HG03460 (cell line): Measurements from ENCODE around the gene MMRN1.

Source experiments
- ATAC-seq: cut with Tn5 transposase; IDR thresholded peaks from one replicate; pipeline ENCODE4 v1.9.1; 2021; ENCODE audit not compliant: unreplicated experiment

MMRN1 gene, protein sequence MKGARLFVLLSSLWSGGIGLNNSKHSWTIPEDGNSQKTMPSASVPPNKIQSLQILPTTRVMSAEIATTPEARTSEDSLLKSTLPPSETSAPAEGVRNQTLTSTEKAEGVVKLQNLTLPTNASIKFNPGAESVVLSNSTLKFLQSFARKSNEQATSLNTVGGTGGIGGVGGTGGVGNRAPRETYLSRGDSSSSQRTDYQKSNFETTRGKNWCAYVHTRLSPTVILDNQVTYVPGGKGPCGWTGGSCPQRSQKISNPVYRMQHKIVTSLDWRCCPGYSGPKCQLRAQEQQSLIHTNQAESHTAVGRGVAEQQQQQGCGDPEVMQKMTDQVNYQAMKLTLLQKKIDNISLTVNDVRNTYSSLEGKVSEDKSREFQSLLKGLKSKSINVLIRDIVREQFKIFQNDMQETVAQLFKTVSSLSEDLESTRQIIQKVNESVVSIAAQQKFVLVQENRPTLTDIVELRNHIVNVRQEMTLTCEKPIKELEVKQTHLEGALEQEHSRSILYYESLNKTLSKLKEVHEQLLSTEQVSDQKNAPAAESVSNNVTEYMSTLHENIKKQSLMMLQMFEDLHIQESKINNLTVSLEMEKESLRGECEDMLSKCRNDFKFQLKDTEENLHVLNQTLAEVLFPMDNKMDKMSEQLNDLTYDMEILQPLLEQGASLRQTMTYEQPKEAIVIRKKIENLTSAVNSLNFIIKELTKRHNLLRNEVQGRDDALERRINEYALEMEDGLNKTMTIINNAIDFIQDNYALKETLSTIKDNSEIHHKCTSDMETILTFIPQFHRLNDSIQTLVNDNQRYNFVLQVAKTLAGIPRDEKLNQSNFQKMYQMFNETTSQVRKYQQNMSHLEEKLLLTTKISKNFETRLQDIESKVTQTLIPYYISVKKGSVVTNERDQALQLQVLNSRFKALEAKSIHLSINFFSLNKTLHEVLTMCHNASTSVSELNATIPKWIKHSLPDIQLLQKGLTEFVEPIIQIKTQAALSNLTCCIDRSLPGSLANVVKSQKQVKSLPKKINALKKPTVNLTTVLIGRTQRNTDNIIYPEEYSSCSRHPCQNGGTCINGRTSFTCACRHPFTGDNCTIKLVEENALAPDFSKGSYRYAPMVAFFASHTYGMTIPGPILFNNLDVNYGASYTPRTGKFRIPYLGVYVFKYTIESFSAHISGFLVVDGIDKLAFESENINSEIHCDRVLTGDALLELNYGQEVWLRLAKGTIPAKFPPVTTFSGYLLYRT

DNA sequence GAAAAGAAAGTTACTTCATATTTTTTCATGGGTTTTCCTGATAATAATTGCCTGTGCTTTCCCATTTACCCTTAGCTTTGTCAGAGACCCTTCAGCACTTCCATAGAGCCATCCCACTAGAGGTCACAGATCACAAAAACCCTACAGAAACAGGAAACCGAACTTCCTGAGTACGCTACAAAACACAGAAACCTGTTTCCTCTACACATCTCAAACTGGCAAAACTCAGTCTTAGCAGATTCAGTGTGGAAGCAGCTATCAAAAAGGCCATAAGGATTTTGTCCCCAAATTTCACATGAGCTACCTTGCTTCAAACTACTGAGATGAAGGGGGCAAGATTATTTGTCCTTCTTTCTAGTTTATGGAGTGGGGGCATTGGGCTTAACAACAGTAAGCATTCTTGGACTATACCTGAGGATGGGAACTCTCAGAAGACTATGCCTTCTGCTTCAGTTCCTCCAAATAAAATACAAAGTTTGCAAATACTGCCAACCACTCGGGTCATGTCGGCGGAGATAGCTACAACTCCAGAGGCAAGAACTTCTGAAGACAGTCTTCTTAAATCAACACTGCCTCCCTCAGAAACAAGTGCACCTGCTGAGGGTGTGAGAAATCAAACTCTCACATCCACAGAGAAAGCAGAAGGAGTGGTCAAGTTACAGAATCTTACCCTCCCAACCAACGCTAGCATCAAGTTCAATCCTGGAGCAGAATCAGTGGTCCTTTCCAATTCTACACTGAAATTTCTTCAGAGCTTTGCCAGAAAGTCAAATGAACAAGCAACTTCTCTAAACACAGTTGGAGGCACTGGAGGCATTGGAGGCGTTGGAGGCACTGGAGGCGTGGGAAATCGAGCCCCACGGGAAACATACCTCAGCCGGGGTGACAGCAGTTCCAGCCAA is at the start of gene MMRN1:
MMRN1 (plus strand) TSS at position 206 of the 902 bp plus-strand sequence; CDS start at position 324, 118 bp downstream.
- ATAC-seq = peak; percentile 74

DNA sequence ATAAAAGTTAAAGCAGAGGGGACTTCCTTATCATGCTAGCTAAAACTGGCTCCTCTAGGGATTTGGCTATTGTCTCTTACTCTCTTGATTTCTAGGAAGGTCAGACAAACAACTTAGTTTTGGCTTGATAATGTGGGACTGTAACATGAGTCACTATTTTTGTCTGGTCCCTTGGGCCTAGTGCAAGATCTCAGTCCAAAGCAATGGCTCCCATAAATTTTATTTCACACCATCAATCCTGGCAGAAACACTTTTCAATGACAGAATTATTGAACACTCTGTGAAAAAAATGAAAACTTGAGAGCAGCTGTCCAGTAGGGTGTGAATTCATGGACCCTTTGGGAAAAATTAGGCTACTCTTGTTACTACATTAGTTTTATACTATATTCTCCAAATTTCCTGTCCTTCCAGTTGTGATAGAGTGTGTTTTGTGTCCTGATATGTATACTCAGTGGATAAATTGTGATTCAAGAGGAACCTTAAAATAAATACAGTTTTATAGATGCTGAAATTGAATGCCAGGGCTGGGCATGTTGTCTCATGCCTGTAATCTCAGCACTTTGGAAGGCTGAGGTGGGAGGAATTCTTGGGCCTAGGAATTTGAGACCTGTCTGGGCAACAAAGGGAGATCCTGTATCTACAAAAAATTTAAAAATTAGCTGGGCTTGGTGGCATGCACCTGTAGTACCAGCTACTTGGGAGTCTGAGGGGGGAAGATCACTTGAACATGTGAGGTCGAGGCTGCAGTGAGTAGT is 46.9 kb upstream of the MMRN1 start:
- no peak for ATAC-seq

DNA sequence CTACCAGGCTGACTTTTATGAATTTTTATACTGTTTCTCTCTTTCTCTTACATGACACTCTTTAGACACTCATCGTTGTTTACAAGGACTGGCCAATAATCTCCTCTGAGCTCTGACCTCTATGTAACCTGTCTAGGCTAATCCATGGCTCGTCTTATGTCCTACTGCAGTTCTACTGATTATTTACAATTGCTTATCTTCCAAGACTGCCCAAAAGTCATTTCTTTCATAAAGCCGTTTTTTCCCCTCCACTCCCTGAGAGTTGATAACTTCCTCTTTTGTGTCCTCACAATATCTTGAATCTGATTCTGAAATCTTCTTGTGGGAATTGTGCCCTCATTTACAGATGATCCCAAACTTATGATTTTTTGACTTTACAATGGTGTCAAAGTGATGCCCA is 39.4 kb upstream of the MMRN1 start:
- ATAC-seq = no peak

DNA sequence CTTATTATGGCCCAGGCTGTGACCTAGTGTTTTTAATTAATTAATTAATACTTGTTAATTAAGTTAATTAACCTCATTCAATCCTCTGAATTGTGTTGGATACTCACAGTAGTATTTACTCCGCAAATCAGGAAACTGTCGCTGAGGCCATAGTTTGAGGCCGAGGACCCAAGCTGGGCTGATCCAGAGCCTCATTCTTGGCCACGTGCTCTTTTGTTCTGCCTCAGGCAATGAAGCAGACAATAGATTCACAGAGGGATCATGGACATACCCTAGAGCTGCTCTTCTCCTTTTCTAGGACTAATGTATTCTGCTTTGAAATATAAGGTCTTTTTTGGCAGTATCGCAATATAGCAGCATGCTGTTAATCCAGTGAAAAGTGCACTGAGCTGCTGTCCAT is 33.7 kb upstream of the MMRN1 start:
- ATAC-seq = no peak

DNA sequence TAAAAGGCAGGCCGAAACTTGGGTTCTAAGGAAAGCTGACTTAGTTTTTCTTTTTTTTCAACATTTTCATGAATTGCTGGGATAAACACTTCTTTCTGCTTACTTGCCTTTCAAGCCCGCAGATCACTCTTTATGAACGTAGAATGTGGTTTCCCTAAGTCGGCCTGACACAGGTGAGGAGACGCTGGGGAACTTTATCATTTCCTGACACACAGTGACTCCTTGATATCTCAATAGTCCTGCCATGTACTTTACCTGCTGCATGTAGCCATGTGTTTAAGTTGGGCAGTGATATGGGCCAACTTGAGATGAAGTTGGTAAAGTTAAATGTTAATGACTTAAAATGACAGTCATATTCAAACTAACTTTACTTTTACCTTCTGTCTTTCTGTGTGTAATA is 31.1 kb upstream of the MMRN1 start:
- no peak for ATAC-seq

DNA sequence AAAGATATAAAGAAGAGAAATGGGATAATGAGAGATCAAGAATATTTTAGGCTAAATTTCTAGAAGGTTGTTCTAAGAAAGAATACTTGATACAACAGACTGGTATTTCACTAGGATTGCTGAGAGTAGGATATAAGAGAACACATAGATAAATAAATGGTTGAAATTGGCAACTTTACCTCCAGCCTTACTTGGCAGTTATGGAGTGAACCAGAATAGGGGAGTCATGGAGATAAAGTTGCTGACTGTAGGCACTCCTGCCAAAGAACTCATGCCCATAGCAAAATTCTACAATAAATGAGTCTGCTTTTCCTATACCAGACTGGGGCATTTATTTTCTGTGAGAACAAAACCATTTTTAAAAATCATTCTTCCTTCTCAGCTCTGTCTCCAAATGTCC is 26.4 kb upstream of the MMRN1 start:
- no peak for ATAC-seq

DNA sequence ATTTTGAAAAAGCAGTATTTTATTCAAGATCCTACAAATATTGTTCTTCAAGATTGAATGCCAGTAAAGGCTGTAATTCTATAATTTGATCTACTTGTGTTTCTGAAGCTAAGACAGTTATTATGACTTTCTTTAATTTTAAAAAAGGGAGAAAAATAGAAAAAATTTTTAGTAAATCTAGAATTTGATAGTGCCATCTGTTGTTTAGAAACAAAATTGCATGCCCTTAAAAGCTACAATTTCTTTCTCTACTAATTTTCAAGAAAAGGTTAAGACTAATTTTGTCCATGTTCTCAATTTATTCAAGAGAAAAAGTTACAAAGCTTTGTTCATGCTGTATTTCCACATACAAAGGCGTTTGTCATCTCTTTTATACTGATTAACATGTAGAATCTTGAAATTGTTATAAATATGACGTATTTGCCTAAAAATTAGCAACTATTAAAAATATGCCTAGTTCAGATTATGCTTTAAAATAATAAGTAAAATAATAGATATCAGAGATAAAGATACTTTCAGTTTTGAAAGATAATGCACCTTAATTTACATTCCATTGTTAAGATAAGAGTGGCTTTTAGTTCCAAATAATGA is 25.6 kb upstream of the MMRN1 start:
- ATAC-seq = no peak

DNA sequence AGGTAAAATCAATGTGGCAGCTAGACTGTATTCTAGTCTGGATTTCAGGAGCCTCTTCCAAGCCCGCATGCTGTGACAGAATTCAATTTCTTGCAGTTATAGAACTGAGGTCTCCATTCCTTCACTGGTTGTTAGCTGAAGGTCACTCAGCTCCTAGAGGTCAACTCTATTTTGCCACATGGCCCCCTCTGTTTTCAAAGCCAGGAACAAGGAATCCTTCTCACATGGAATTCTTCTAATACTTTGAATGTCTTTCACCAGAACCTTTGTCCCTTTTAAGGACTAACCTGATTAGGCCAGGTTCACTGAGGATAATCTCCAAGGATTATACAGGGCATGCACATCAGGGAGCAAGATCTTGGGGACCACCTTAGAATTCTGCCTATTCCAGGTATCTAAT is 23.4 kb upstream of the MMRN1 start:
- no peak for ATAC-seq

DNA sequence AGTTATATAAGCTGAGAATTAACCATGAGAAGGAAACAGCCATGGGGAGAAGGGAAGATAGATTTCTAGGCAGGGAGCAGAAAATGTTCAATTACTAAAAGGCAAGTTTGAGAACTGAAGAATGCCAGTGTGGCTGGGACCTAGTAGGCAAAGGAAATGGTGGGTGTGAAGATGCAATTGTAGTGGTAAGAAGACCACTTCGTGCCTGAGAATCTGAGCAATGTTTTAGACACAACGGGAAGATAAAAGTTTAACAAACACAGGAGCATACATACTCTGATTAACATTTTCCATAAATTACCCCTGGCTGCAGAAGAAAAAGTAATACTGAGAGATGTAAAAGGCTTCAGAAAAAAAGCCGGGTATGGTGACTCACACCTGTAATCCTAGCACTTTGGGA is 18.1 kb upstream of the MMRN1 start:
- ATAC-seq = no peak

DNA sequence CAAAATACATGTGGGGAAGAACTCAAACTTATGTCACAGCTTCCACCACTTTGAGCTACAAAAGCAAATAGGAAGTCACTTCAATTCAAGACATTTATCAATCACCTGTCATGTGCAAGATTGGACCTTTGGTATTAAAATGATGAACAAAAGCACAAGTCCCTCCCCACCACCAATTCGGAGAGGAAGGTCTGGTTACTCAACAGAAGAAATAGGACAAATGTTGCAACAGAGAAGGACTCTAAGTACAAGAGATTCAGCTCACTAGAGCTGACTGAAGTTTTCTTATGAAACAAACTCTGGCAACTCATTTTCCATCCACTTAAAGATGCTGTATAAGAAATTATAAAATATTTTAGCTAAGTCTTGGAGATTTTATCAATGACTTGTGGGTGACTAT is 16.0 kb upstream of the MMRN1 start:
- no peak for ATAC-seq

DNA sequence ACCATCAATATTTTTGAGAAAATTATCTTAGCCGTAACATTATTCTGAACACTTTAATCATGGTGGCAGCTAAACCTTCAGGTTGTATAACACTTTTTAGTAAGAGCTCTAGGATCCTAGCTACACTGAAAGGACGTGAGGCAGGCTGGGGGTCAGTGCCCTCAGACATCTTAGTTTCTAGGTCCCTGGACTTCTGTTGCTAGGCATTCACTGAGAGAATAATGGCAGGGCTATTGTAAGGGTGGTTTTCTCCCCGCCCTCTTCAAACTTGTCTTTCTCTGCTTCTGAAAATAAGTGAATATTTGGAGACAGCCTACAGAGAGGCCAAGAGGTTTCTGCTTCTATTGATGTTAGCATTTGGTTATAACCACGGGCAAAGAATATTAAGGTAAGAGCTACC is 15.4 kb upstream of the MMRN1 start:
- no peak for ATAC-seq

DNA sequence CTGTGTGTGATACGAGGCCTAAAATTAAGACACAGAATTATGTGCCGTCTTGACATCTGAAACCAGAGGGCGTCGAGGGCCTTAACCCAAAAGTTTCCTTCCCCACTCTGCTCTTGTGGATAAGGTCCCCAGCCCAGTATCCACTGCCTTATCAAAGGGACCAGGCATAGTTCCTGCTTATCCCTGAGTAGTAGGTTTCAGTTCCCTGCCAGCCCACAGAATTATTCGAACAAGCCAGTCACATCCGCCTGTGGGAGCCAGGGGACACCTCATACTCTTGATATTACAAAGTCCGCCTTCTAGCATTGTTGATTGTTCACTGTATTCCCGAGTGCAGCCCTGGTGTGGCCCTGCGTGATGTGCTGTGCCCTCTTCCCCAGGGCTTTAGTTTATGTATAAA is 5.4 kb upstream of the MMRN1 start:
- ATAC-seq = no peak

DNA sequence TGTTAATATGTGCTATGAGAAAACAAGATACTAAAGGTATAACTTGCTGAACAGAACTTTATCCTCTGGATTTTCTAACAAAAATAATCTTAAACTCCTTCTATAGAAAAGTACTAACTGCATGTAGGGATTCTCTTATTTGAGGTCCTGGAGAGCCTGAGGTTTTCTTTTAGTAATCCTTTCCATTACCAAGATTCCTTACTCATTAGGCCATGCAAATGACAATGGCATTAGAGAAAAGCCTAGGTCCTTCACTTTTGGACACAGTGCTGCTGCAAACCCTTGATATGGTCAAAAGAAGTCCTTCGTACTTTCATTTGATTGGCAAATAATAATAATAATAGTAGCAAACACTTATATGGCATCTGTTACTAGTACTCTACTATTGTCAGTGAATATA is 3.2 kb downstream of the MMRN1 start:
- ATAC-seq = no peak

DNA sequence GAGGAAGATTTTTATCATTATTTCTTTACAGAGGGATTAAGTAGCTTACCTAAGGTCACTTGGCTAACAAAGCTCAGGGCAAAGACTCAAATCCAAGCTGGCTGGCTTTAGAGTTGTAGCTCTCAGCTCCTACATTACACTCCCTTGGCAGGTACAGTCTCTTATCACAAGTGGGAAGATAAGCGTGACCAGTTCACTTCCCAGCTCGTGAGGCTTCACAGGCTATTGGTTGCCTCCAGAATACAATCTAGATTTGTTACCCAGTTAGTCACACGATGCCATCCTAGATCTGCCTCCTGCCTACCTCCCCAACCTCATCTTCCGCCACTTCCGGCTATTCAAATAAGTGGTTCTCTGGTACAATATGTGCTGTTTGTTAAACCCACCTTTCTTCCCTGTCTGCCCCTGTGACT is 3.7 kb downstream of the MMRN1 start:
- no peak for ATAC-seq

DNA sequence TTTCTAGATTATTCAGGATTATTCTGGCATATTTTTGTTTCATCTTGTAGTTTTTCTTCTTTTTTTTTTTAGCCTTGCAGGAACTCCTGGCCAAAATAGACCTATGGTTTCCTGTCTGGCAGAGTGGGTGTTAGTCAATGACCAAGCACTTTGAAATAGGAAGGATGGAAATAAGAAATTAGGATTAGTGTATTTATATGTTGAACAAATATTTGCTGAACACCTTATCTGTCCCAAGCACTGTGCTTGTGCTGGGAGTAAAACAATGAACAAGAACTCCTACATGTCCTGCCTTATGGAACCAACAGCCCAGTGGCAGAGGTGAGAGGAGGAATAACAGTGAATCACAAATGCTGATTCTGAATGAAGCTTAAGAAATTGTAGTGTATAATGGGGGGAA is 4.5 kb downstream of the MMRN1 start:
- ATAC-seq = no peak

DNA sequence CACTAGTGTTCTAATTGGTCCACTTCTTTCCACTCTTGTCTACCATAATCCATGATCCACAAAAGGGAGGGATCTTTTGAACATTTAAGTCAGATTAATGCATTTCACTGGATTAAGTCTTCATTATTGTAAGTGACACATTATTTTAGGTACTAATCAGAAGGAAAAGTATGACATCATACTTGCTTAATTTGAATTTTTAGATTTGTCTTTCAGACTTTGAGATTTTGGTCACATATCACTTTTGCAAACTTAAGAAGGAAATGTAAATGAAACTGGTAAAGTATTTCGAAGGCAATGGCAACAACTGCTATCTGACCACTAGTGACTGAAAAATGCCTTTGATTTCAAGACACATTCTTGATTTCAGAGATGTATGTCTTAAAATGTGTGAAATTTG is 5.2 kb downstream of the MMRN1 start:
- no peak for ATAC-seq

DNA sequence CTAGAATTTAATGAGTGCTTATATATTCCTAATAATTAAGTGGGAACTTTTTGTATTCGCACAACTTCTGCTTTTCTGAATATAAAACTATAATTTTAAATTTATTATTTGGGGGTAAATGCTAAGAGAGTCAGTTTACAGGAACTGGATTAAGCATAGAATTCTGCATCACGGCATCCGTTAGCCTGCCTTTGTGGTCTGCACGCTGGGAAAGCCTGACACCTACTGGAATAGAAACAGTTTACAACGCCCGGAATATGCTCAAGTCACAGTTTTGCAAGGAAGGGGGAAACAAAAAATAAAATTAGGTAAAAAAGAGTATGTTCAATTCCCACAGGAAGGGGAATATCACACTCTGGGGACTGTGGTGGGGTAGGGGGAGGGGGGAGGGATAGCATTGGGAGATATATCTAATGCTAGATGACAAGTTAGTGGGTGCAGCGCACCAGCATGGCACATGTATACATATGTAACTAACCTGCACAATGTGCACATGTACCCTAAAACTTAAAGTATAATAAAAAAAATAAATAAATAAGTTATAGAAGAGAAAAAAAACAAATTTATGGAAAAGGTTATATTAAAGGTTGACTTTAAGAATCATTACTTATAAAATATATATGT is 7.3 kb downstream of the MMRN1 start:
- peak; percentile 85 for ATAC-seq

DNA sequence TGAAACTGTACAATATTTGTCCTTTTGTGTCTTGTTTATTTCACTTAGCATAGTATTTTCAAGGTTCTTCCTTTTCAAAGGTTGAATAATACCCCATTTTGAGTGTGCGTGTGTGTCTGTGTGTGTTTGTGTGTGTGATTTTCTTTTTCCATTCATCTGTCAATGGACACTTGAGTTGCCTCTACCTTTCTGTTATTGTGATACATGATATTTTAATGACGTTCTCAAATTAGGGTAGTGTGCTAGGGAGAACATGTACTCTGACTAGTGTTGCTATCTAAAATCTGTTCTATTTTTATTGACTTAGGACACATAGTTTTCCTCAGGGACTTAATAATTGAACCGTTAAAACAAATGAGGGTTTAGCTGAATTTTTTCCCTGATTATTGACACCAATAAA is 9.9 kb downstream of the MMRN1 start:
- no peak for ATAC-seq

DNA sequence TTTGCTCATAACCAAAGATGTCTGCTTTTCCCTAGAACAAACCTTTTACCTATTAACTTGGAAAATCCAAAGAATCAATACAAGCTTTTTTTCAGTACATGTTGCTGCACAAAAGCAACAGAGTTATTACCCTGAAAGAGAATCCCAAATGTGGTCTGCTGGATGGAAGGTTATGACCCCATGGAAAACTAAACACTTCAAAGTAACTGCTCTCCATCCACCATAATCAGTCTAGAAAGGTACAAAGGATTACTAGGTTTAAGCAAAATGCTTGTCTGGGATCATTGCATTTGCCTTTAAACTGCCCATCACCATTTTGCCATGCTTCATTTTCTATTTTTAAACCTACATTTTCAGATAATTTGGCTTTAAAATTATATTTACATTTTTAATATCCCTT is 11.7 kb downstream of the MMRN1 start:
- ATAC-seq = no peak
